Skeletal muscle tissue (tissue), 4 donors: ENCODE data around the gene CDK5RAP2. TPM values are rescaled to one million over a fixed set of nuclear protein-coding genes. Genes with fewer than 3 reads are reported as not detected.

Experiments used
- H3K27ac ChIP-seq: one replicate; pipeline ENCODE4 v1.7.0; 2013; ENCODE audit warnings: mild to moderate bottlenecking, low read depth, low read length, inconsistent platforms
- H3K27me3 ChIP-seq, 3 donors: one replicate each; pipeline ENCODE4 v1.7.0; 2013; ENCODE audit warnings: low read length in 3 of 3; ENCODE audit not compliant: control insufficient read depth in 3 of 3, insufficient read depth in 3 of 3
- H3K36me3 ChIP-seq, 3 donors: one replicate each; pipeline ENCODE4 v1.7.0; 2013; ENCODE audit warnings: low read length in 3 of 3; ENCODE audit not compliant: control insufficient read depth in 3 of 3, insufficient read depth in 3 of 3
- H3K4me1 ChIP-seq, 3 donors: one replicate each; pipeline ENCODE4 v1.7.0; 2013; ENCODE audit warnings: low read length in 3 of 3, mild to moderate bottlenecking in 3 of 3; ENCODE audit not compliant: control insufficient read depth in 3 of 3, insufficient read depth in 3 of 3
- H3K4me3 ChIP-seq, 3 donors: one replicate each; pipeline ENCODE4 v1.7.0; 2013; ENCODE audit warnings: low read length in 3 of 3
- H3K9ac ChIP-seq, 3 donors: one replicate each; pipeline ENCODE4 v1.7.0; 2013; ENCODE audit warnings: low read length in 3 of 3, mild to moderate bottlenecking in 3 of 3, moderate library complexity in 2 of 3, low read depth in 1 of 3
- H3K9me3 ChIP-seq, 3 donors: one replicate each; pipeline ENCODE4 v1.7.0; 2013; ENCODE audit warnings: low read length in 3 of 3; ENCODE audit not compliant: control insufficient read depth in 3 of 3
- total RNA-seq: library from RNA; depleted of rRNA; stranded (reverse); fragments of >200 nt; gene quantifications from one replicate; pipeline ENCODE4 v1.2.3, GENCODE V29; 2014
- donor health status: Osteomylitis.

The CDK5RAP2 gene
- total RNA-seq, 1 donor from 2014 or later: 38.1 TPM

DNA sequence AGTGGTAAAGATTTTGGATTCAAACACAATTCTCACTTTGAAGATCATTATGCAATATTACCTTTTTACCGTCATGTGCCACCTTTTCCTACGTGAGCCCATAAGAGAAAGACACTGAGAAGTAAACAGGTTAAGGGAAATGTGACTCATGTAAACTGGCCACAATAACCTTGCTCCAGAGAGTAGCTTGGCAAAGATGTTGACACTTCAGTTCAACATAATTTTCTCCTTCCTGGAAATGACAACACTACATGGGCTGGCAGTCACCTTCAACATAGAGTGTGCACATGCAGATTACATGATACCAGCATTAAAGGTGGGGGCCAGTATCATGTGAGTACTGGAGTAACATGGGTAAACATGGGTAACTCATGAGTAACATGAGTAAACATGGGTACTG is 141.9 kb downstream of the CDK5RAP2 start:
- H3K9me3 ChIP-seq: no peaks in the 10 kb centered on the region
- H3K36me3 ChIP-seq: peaks cover 26 to 36% (median 31%) of the 10 kb centered on the region in 3 donors
- peaks cover 5 to 19% (median 7%) of the 10 kb centered on the region in 3 donors for H3K4me1 ChIP-seq
- no peaks in the 10 kb centered on the region for H3K27me3 ChIP-seq
- no peak overlapping the region for H3K4me3 ChIP-seq
- H3K27ac ChIP-seq: no peak overlapping the region
- no peak overlapping the region for H3K9ac ChIP-seq

- H3K9me3 ChIP-seq: no peaks in the 10 kb centered on the region
- H3K4me1 ChIP-seq: peaks cover 5 to 19% (median 7%) of the 10 kb centered on the region in 3 donors
- no peaks in the 10 kb centered on the region for H3K27me3 ChIP-seq
- H3K27ac ChIP-seq: no peak overlapping the region
- H3K36me3 ChIP-seq: peaks cover 24 to 28% (median 26%) of the 10 kb centered on the region in 3 donors
- H3K4me3 ChIP-seq: no peak overlapping the region
- no peak overlapping the region for H3K9ac ChIP-seq
These were observed 142.9 kb downstream of the CDK5RAP2 start for GRCh38 chr9:120436983-120437475.

GRCh38 chr9:120436446-120436845 is 143.5 kb downstream of the CDK5RAP2 start:
- no peak overlapping the region for H3K4me3 ChIP-seq
- H3K27me3 ChIP-seq: no peaks in the 10 kb centered on the region
- H3K9ac ChIP-seq: no peak overlapping the region
- peaks cover 5 to 19% (median 7%) of the 10 kb centered on the region in 3 donors for H3K4me1 ChIP-seq
- H3K9me3 ChIP-seq: no peaks in the 10 kb centered on the region
- H3K36me3 ChIP-seq: peaks cover 19 to 25% (median 25%) of the 10 kb centered on the region in 3 donors
- H3K27ac ChIP-seq: no peak overlapping the region

DNA sequence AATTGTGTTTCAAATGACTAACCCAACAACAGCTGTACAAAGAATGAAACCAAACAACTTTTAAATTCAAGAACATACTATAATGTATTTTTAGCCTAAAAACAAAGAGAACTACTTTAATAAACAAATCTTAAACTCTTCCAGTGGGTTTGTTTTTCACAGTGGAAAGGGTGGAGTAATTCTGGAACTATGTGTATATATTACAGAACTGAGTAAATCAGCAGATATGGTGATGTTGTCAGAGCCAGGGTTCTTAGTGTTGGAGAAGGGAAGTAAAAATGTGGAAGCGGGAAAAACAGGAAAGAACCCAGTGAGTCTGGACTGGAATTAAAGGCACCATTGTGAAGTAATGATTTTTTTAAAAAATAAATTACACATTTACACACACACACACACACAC is 144.9 kb downstream of the CDK5RAP2 start:
- Histone ChIP-seq H3K9ac (no peak overlapping the region), H3K4me1 (peaks cover 5 to 19% (median 7%) of the 10 kb centered on the region in 3 donors), H3K9me3 (no peaks in the 10 kb centered on the region), H3K4me3 (no peak overlapping the region), H3K27me3 (no peaks in the 10 kb centered on the region), H3K27ac (no peak overlapping the region), H3K36me3 (peaks cover 12 to 18% (median 16%) of the 10 kb centered on the region in 3 donors)

- Histone ChIP-seq H3K36me3 (peaks cover 11 to 16% (median 14%) of the 10 kb centered on the region in 3 donors), H3K4me1 (peaks cover 5 to 19% (median 7%) of the 10 kb centered on the region in 3 donors), H3K9ac (no peak overlapping the region), H3K27me3 (no peaks in the 10 kb centered on the region), H3K4me3 (no peak overlapping the region), H3K9me3 (no peaks in the 10 kb centered on the region), H3K27ac (no peak overlapping the region)
These were observed 145.4 kb downstream of the CDK5RAP2 start for GRCh38 chr9:120434532-120434931.

- Histone ChIP-seq H3K9ac (no peak overlapping the region), H3K27ac (no peak overlapping the region), H3K9me3 (no peaks in the 10 kb centered on the region), H3K27me3 (no peaks in the 10 kb centered on the region), H3K36me3 (peaks cover 5 to 9% (median 7%) of the 10 kb centered on the region in 3 donors), H3K4me1 (peaks cover 5 to 19% (median 7%) of the 10 kb centered on the region in 3 donors), H3K4me3 (no peak overlapping the region)
These were observed 146.3 kb downstream of the CDK5RAP2 start for GRCh38 chr9:120433701-120434100.

DNA sequence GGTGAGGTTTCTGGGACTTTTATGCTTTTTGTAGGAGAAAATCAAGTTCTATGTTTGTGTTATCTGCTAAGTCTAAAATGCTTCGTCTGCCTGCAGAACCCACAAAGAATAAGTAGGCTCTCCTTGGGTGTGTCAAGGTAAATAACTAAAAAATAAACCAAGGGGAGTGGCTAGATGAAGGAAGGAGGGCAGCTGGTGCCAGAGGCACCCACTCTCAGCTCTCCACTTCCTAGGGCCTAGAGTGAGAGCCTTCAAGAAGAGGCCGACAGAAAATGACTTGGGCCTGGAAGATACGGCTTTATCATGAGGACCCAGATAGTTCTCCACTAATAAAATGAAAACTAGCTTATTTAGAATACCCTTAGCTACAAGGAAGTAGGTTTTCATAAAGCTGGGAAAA is 147.4 kb downstream of the CDK5RAP2 start:
- Histone ChIP-seq H3K4me3 (no peak overlapping the region), H3K36me3 (peaks cover 5% of the 10 kb centered on the region in 3 donors), H3K9me3 (no peaks in the 10 kb centered on the region), H3K9ac (no peak overlapping the region), H3K27ac (no peak overlapping the region), H3K27me3 (no peaks in the 10 kb centered on the region), H3K4me1 (peaks cover 5 to 12% (median 7%) of the 10 kb centered on the region in 3 donors)

- H3K4me1 ChIP-seq: peaks cover 5 to 12% (median 7%) of the 10 kb centered on the region in 3 donors
- no peaks in the 10 kb centered on the region for H3K27me3 ChIP-seq
- H3K4me3 ChIP-seq: no peak overlapping the region
- H3K9me3 ChIP-seq: no peaks in the 10 kb centered on the region
- H3K36me3 ChIP-seq: peaks cover 0 to 3% (median 0%) of the 10 kb centered on the region in 3 donors
- H3K9ac ChIP-seq: no peak overlapping the region
- no peak overlapping the region for H3K27ac ChIP-seq
These were observed 148.7 kb downstream of the CDK5RAP2 start for GRCh38 chr9:120431268-120431667.

- Histone ChIP-seq H3K27ac (no peak overlapping the region), H3K9ac (no peak overlapping the region), H3K27me3 (no peaks in the 10 kb centered on the region), H3K4me1 (no peaks in the 10 kb centered on the region), H3K36me3 (peaks cover 0 to 26% (median 8%) of the 10 kb centered on the region in 3 donors), H3K4me3 (no peak overlapping the region), H3K9me3 (no peaks in the 10 kb centered on the region)
These were observed 155.7 kb downstream of the CDK5RAP2 start for GRCh38 chr9:120424248-120424647.

- Histone ChIP-seq H3K9me3 (no peaks in the 10 kb centered on the region), H3K4me3 (no peak overlapping the region), H3K27me3 (no peaks in the 10 kb centered on the region), H3K36me3 (peaks cover 2 to 26% (median 8%) of the 10 kb centered on the region in 3 donors), H3K27ac (no peak overlapping the region), H3K4me1 (no peaks in the 10 kb centered on the region), H3K9ac (no peak overlapping the region)
These were observed 156.2 kb downstream of the CDK5RAP2 start for GRCh38 chr9:120423812-120424211.
